GM23338 (cell line): ENCODE measurements around the gene MRPL38.

Experiments
- CREB1 ChIP-seq: fragments of 250-450 bp; sonication (Bioruptor Pico); IDR thresholded peaks from 2 replicates; pipeline ENCODE4 v1.5.0; 2020; ENCODE audit warnings: low read depth, mild to moderate bottlenecking, moderate library complexity
- CTCF ChIP-seq, 2 experiments: fragments of 200-600 bp in 1 of 2; sonication (generic) in 1 of 2; conservative IDR thresholded peaks; 2 replicates each; pipeline versions ENCODE4 v1.5.1 to v1.6.1; 2016 to 2017; ENCODE audit warnings: antibody characterized with exemption in 2 of 2, low read depth in 2 of 2, mild to moderate bottlenecking in 2 of 2, moderate library complexity in 1 of 2
- ETS1 ChIP-seq: IDR thresholded peaks from 2 replicates; pipeline ENCODE4 v1.6.1; 2016; ENCODE audit warnings: antibody characterized with exemption
- EZH2 ChIP-seq: fragments of 200-600 bp; sonication (generic); IDR thresholded peaks from one replicate; pipeline ENCODE4 v1.8.0; 2017; ENCODE audit warnings: antibody characterized with exemption, mild to moderate bottlenecking, low read depth; ENCODE audit not compliant: unreplicated experiment
- EZH2phosphoT487 ChIP-seq: fragments of 200-600 bp; sonication (generic); IDR thresholded peaks from one replicate; pipeline ENCODE4 v1.8.1; 2018; ENCODE audit warnings: antibody characterized with exemption; ENCODE audit not compliant: unreplicated experiment
- JUNB ChIP-seq: IDR thresholded peaks from one replicate; pipeline ENCODE4 v1.6.1; 2016; ENCODE audit warnings: antibody characterized with exemption; ENCODE audit not compliant: unreplicated experiment
- NANOG ChIP-seq: IDR thresholded peaks from 2 replicates; pipeline ENCODE4 v1.6.1; 2016; ENCODE audit warnings: antibody characterized with exemption, borderline replicate concordance
- POLR2AphosphoS5 ChIP-seq: IDR thresholded peaks from 2 replicates; pipeline ENCODE4 v1.6.1; 2016; ENCODE audit warnings: antibody characterized with exemption, low read depth
- REST ChIP-seq: IDR thresholded peaks from one replicate; pipeline ENCODE4 v1.6.1; 2018; ENCODE audit warnings: antibody characterized with exemption; ENCODE audit not compliant: unreplicated experiment
- STAT1 ChIP-seq: IDR thresholded peaks from one replicate; pipeline ENCODE4 v1.6.1; 2016; ENCODE audit warnings: antibody characterized with exemption; ENCODE audit not compliant: unreplicated experiment
- ZNF331 ChIP-seq: fragments of 250-450 bp; sonication (Bioruptor Pico); IDR thresholded peaks from 2 replicates; pipeline ENCODE4 v1.5.0; 2020; ENCODE audit warnings: low read depth, mild to moderate bottlenecking, moderate library complexity
- ZNF462 ChIP-seq: fragments of 250-450 bp; sonication (Bioruptor Pico); IDR thresholded peaks from 2 replicates; pipeline ENCODE4 v1.5.0; 2020; ENCODE audit warnings: mild to moderate bottlenecking, moderate library complexity

- no peak for TF ChIP-seq CTCF (conservative IDR thresholded peaks at IDR 0.05; ENCODE audit: low read depth in 2 of 2)
- TF ChIP-seq POLR2AphosphoS5: no peak
- no peak for TF ChIP-seq ZNF462
- no peak for TF ChIP-seq REST
- TF ChIP-seq EZH2phosphoT487: no peak
- TF ChIP-seq ETS1: no peak
- TF ChIP-seq EZH2: no peak
- no peak for TF ChIP-seq STAT1
- no peak for TF ChIP-seq CREB1 (CRISPR knock-in tag)
- no peak for TF ChIP-seq ZNF331 (CRISPR knock-in tag)
- TF ChIP-seq NANOG: no peak
- no peak for TF ChIP-seq JUNB
Observed at GRCh38 chr17:75875182-75875939, 29.3 kb downstream of the MRPL38 start.
